Measurements from ENCODE around the gene OR10P1. TPM values are rescaled to one million over a fixed set of nuclear protein-coding genes. Genes with fewer than 3 reads are reported as not detected.

Gene OR10P1
- total RNA-seq, 2 experiments from 2014 or later: not detected

GRCh38 chr12:55626154-55626553, 10.5 kb upstream of the OR10P1 start:
- BruUV-seq (replicated peaks): no TSS peak
- POLR2A ChIA-PET: no interaction called here
- CTCF ChIA-PET (ENCODE audit: unreplicated experiment): no interaction called here

GRCh38 chr12:55629058-55629841, 7.4 kb upstream of the OR10P1 start:
- TF ChIP-seq CTCF (conservative IDR thresholded peaks at IDR 0.05; ENCODE audit: low read length): no peak
- no peak for TF ChIP-seq EZH2phosphoT487 (IDR thresholded peaks at IDR 0.05; ENCODE audit: borderline replicate concordance, low read depth, low read length)
- ChIA-PET POLR2A (no interaction called here), CTCF (ENCODE audit: unreplicated experiment) (no interaction called here)
- H3K4me2 ChIP-seq (ENCODE audit: low read length): no peak overlapping the region
- intact Hi-C loops (cut with micrococcal nuclease; ENCODE audit: unreplicated experiment): no loop called here
- no peak overlapping the region for H3K4me3 ChIP-seq (ENCODE audit: low read depth, low read length, poor library complexity, severe bottlenecking)
- BruUV-seq (replicated peaks): no TSS peak
- no peaks in the 10 kb centered on the region for H3K9me3 ChIP-seq (ENCODE audit: low read length)
- H3K36me3 ChIP-seq (ENCODE audit: insufficient read depth, low read length): no peaks in the 10 kb centered on the region
- no peaks in the 10 kb centered on the region for H3K79me2 ChIP-seq (ENCODE audit: insufficient read depth, low read depth, low read length)
- no peaks in the 10 kb centered on the region for H4K20me1 ChIP-seq (ENCODE audit: insufficient read depth, low read length)
- no peaks in the 10 kb centered on the region for H3K9me2 ChIP-seq (ENCODE audit: insufficient read depth, low read length)
- H3K27ac ChIP-seq (ENCODE audit: low read depth, low read length, poor library complexity, severe bottlenecking): no peak overlapping the region
- H2AFZ ChIP-seq (ENCODE audit: low read length): no peak overlapping the region
- H3K4me1 ChIP-seq (ENCODE audit: insufficient read depth, low read length, poor library complexity, severe bottlenecking): no peaks in the 10 kb centered on the region
- no peak for DNase-seq (ENCODE audit: low spot score)

More at GRCh38 chr12:55626154-55626553, 10.5 kb upstream of the OR10P1 start:
- H3K4me1 ChIP-seq (ENCODE audit: insufficient read depth, low read length, poor library complexity, severe bottlenecking): no peaks in the 10 kb centered on the region
- H2AFZ ChIP-seq (ENCODE audit: low read length): no peak overlapping the region
- no peaks in the 10 kb centered on the region for H4K20me1 ChIP-seq (ENCODE audit: insufficient read depth, low read length)
- no peak overlapping the region for H3K4me3 ChIP-seq (ENCODE audit: low read depth, low read length, poor library complexity, severe bottlenecking)
- H3K79me2 ChIP-seq (ENCODE audit: insufficient read depth, low read depth, low read length): no peaks in the 10 kb centered on the region
- H3K4me2 ChIP-seq (ENCODE audit: low read length): no peak overlapping the region
- H3K36me3 ChIP-seq (ENCODE audit: insufficient read depth, low read length): no peaks in the 10 kb centered on the region
- no peak for DNase-seq (ENCODE audit: low spot score)
- H3K9me2 ChIP-seq (ENCODE audit: insufficient read depth, low read length): no peaks in the 10 kb centered on the region
- H3K9me3 ChIP-seq (ENCODE audit: low read length): no peaks in the 10 kb centered on the region
- TF ChIP-seq CTCF (conservative IDR thresholded peaks at IDR 0.05; ENCODE audit: low read length) (no peak), EZH2phosphoT487 (IDR thresholded peaks at IDR 0.05; ENCODE audit: borderline replicate concordance, low read depth, low read length) (no peak)
- H3K27ac ChIP-seq (ENCODE audit: low read depth, low read length, poor library complexity, severe bottlenecking): no peak overlapping the region
- intact Hi-C loops (cut with micrococcal nuclease; ENCODE audit: unreplicated experiment): no loop called here

GRCh38 chr12:55631056-55631455, 5.6 kb upstream of the OR10P1 start:
- POLR2A ChIA-PET: no interaction called here

More at GRCh38 chr12:55631056-55631455, 5.6 kb upstream of the OR10P1 start:
- no peaks in the 10 kb centered on the region for H3K4me1 ChIP-seq (ENCODE audit: insufficient read depth, low read length, poor library complexity, severe bottlenecking)
- no peaks in the 10 kb centered on the region for H3K36me3 ChIP-seq (ENCODE audit: insufficient read depth, low read length)
- no peak for DNase-seq (ENCODE audit: low spot score)
- no peak overlapping the region for H3K4me3 ChIP-seq (ENCODE audit: low read depth, low read length, poor library complexity, severe bottlenecking)
- no peak overlapping the region for H2AFZ ChIP-seq (ENCODE audit: low read length)
- intact Hi-C loops (cut with micrococcal nuclease; ENCODE audit: unreplicated experiment): no loop called here
- no peaks in the 10 kb centered on the region for H4K20me1 ChIP-seq (ENCODE audit: insufficient read depth, low read length)
- no TSS peak for BruUV-seq (replicated peaks)
- no peak overlapping the region for H3K4me2 ChIP-seq (ENCODE audit: low read length)
- CTCF ChIA-PET (ENCODE audit: unreplicated experiment): no interaction called here
- no peaks in the 10 kb centered on the region for H3K9me2 ChIP-seq (ENCODE audit: insufficient read depth, low read length)
- no peak for TF ChIP-seq EZH2phosphoT487 (IDR thresholded peaks at IDR 0.05; ENCODE audit: borderline replicate concordance, low read depth, low read length)
- TF ChIP-seq CTCF (conservative IDR thresholded peaks at IDR 0.05; ENCODE audit: low read length): no peak
- H3K79me2 ChIP-seq (ENCODE audit: insufficient read depth, low read depth, low read length): no peaks in the 10 kb centered on the region
- H3K9me3 ChIP-seq (ENCODE audit: low read length): no peaks in the 10 kb centered on the region
- H3K27ac ChIP-seq (ENCODE audit: low read depth, low read length, poor library complexity, severe bottlenecking): no peak overlapping the region

Measured in OCI-LY7 (cell line).